Coronary artery (tissue), 2 donors: ENCODE results near the gene INPP4A.

ENCODE experiments used
- DNase-seq: peaks from one replicate; pipeline ENCODE4 v3.0.0-alpha.2; 2017; ENCODE audit warnings: low spot score
- H3K27ac ChIP-seq, 2 donors: fragments of 200-600 bp; sonication (generic); one replicate each; pipeline ENCODE4 v1.5.1; 2016 to 2019
- H3K4me3 ChIP-seq: fragments of 200-600 bp; sonication (generic); 2 replicates; pipeline ENCODE4 v1.5.1; 2016; ENCODE audit warnings: mild to moderate bottlenecking, moderate library complexity
- TF ChIP-seq, protein P1 (sequence below): fragments of 200-600 bp; sonication (generic); IDR thresholded peaks from one replicate; pipeline ENCODE4 v1.5.1; 2019; ENCODE audit warnings: antibody characterized with exemption

Gene INPP4A

DNA sequence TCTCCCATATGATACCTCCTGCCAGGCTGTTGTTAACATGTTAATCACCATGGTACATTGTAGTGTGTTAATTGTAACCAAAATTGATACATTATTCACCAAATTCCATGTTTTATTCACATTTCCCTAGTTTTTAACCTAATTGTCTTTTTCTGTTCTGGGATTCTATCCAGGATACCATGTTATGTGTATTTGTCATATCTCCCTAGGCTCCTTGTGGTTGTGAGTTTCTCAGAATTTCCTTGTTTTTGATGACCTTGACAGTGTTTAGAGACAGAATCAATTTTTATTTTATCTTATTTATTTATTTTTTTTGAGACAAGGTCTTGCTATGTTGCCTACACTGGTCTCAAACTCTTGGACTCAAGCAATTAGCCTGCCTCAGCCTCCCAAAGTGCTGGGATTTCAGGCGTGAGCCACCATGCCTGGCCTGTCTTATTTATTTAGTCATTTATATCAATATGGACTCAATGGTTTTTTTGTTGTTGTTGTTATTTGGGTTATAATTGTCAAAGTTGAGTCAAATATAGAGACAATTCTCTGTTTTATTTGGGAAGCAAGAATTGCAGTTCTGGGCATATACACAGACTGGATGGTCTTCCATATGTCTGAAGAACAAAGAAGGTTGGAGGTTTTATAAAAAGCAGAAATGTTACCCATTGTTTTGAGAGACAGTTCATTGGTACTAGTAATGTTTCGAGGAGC, 42.6 kb downstream of the INPP4A start:
- TF ChIP-seq, protein P1, sequence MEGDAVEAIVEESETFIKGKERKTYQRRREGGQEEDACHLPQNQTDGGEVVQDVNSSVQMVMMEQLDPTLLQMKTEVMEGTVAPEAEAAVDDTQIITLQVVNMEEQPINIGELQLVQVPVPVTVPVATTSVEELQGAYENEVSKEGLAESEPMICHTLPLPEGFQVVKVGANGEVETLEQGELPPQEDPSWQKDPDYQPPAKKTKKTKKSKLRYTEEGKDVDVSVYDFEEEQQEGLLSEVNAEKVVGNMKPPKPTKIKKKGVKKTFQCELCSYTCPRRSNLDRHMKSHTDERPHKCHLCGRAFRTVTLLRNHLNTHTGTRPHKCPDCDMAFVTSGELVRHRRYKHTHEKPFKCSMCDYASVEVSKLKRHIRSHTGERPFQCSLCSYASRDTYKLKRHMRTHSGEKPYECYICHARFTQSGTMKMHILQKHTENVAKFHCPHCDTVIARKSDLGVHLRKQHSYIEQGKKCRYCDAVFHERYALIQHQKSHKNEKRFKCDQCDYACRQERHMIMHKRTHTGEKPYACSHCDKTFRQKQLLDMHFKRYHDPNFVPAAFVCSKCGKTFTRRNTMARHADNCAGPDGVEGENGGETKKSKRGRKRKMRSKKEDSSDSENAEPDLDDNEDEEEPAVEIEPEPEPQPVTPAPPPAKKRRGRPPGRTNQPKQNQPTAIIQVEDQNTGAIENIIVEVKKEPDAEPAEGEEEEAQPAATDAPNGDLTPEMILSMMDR = no peak
- H3K4me3 ChIP-seq = no peak overlapping the region
- no peak overlapping the region for H3K27ac ChIP-seq
- DNase-seq = no peak

DNA sequence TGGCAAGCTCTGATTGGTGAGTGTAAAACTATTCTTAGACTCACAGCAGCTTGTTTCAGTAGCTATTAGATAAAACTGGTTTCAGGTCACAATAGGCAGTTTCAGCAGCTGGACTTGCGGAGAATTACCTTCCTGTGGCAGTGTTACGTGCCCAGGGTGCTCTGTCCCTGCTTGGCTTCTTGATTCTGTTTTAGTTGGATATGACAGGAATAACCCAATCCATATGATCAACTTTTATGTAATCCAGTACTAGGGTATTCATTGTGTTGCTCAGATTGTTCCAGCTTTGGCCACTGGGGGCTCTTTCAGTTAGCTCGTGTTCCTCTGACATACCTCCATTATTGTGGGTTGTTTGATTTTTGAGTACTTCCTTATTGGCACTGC, 43.1 kb downstream of the INPP4A start:
- H3K27ac ChIP-seq = no peak overlapping the region
- no peak for DNase-seq
- no peak overlapping the region for H3K4me3 ChIP-seq
- TF ChIP-seq, protein P1 = no peak

DNA sequence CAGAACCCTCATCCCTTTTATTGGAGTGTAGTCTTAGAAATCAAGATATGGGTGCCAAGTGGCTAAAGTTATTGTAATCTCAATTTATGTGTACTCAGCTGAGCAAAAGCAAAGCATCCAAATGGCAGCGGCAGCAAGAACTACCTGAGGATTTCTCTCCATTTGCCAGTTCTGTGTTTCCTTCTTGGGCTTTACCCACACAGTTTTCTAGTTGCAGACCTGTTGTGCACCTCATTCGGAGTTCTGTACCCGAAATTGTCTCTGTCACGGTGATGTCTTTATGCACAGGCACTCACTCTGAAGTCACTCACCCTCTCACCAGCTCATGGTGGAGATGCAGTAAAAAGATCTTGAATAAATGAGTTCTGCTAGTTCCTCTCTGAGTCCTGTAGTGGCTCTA, 43.6 kb downstream of the INPP4A start:
- TF ChIP-seq, protein P1 = no peak
- peak overlapping the region in 1 of 2 donors; percentile 22 for H3K27ac ChIP-seq

DNA sequence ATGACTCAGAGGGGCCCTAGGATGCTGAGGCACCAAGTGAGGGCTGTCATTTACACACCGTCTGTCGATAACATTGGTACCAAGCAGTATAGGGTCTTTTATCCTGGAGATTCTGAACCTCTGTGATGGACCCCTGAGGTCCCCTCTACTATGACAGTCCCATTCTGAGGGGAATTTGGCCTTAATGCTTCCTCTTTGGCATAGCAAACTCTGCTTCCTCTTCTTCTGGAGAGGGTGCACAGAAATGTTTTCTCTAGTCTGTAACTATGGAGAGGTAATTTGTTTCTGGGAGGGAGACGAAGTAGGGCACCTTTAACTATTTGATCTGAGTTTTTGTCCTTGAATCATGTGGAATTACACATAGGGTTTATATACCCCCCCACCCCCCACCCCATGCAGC, 44.8 kb downstream of the INPP4A start:
- no peak overlapping the region for H3K27ac ChIP-seq
- no peak overlapping the region for H3K4me3 ChIP-seq
- DNase-seq = no peak
- TF ChIP-seq, protein P1 = no peak

More for the DNA sequence above, 43.6 kb downstream of the INPP4A start:
- no peak for DNase-seq
- H3K4me3 ChIP-seq = no peak overlapping the region

DNA sequence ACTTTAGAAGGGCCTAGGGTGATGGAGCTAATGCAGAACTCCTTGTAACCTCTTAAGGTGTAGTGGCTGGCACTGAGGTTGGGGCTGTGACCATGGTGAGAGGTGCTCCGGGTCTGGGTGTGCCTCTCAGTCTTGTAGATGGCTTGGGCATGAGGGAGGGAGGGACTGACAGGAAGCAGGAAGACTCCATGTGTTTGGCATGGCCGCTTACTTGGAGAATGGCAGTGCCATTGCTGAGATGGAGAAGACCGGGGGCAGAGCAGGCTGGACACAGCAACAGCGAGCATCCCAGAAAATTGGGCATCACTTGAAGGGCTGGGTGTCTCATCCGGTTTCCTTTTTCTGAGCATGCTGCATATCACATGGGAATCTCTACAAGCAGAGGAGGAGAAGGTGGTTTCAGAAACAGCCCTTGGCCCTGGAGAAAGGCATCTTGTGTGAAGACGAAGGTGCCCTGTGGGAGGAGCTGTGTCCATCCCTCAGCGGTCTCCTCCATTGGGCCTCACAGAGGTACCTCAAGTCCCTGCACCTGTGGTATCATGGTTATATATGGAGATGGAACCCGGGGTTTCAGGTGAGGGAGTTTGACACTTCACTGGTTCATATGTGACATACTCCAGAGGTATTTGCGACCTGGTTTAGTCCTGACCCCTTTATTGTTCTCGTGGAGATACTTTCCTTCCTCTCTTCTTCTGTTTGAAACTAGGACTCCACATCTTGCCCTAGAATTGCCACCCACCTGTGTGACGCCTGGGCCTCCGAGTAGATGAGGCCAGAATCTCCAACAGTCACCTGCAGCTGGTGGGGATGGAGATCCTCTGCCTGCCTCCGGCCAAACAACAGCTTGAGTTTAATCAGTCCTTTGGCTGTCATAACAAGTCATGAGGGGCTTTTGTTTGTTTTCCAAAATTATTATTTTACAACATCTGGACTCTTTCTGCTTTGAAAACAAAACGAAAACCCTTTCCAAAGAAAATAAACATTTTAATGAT, 45.6 kb downstream of the INPP4A start:
- no peak for DNase-seq
- no peak overlapping the region for H3K27ac ChIP-seq
- TF ChIP-seq, protein P1 = no peak
- H3K4me3 ChIP-seq = no peak overlapping the region

DNA sequence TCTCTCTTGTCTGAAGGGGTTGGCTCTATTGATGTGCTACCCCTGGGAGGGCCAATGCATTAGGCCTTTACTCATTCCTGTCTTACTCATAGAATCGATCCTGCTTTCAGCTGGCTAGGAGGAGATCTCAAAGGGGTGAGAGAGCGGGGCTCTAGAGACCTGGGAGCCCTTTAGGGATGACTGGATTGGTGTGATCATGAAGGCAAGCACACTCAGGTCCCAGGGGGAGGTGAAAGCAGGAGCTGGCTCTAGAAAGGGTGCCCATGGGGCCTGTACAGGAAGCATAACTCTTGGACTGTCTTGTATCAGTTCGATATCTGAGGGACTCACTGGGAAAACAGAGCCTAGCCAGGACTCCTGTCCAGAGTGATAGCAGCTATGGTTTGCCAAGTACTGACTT, 47.8 kb downstream of the INPP4A start:
- no peak overlapping the region for H3K4me3 ChIP-seq
- no peak for DNase-seq
- TF ChIP-seq, protein P1 = no peak
- H3K27ac ChIP-seq = no peak overlapping the region
